ENCODE measurements around the gene BRIP1.

The BRIP1 gene

DNA sequence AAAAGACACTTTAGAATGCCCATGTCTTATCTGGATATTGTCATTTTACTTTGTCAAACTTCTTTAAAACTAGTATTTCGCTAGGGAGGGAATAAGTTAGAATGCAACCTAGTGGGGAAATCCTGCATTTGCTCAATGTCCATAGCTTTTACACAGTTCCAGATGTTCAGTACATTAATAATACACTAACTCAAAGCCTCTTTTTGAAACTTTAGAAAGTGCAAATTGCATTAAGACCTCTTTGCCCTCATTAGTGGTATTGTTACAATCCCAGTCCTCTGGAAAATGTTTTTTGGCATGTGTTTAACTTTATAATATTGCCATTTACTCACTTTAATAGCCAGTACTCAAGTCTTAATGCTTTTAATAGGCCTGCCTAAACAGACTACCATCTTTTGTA is 106.8 kb downstream of the BRIP1 start:
- Mint-ChIP-seq H3K4me1 (no peaks in the 10 kb centered on the region), H3K27ac (no peak overlapping the region), H3K27me3 (ENCODE audit: low read depth, poor library complexity) (no peaks in the 10 kb centered on the region), H3K36me3 (ENCODE audit: low read depth) (peaks cover 70% of the 10 kb centered on the region), H3K4me3 (no peak overlapping the region), H3K9me3 (peaks cover 10% of the 10 kb centered on the region)
- no peak for TF ChIP-seq CTCF (IDR thresholded peaks at IDR 0.05)
- no peak for DNase-seq

DNA sequence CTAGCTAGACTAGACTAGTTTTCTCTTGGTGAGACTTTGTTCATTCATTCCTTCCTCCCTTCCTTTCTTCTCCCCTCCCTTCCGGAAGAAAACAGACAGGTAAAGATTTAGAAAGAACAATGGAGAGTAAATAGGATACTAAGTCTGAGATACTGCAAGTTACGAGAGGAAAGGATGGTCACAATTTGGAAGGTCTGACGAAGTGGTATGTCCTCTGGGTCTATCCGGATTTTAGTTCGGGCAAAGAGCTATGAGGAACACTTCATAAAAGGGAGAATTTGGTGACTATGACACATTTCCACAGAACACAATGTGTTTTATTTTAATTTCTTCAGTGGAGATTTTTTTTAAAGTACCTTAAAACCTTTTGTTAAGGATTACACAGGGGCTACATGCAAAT is 107.7 kb downstream of the BRIP1 start:
- Mint-ChIP-seq H3K9me3 (peaks cover 4% of the 10 kb centered on the region), H3K27ac (no peak overlapping the region), H3K36me3 (ENCODE audit: low read depth) (peaks cover 68% of the 10 kb centered on the region)

GRCh38 chr17:61755078-61755477 is 108.2 kb downstream of the BRIP1 start:
- no peak overlapping the region for H3K4me3 Mint-ChIP-seq
- H3K4me1 Mint-ChIP-seq = no peaks in the 10 kb centered on the region
- H3K36me3 Mint-ChIP-seq (ENCODE audit: low read depth) = peaks cover 68% of the 10 kb centered on the region
- no peak overlapping the region for H3K27ac Mint-ChIP-seq
- peaks cover 8% of the 10 kb centered on the region for H3K9me3 Mint-ChIP-seq
- no peak for TF ChIP-seq CTCF (IDR thresholded peaks at IDR 0.05)
- no peak for DNase-seq
- H3K27me3 Mint-ChIP-seq (ENCODE audit: low read depth, poor library complexity) = no peaks in the 10 kb centered on the region

More for the DNA sequence above, 107.7 kb downstream of the BRIP1 start:
- no peak for TF ChIP-seq CTCF (IDR thresholded peaks at IDR 0.05)
- H3K4me1 Mint-ChIP-seq = no peaks in the 10 kb centered on the region
- H3K4me3 Mint-ChIP-seq = no peak overlapping the region
- H3K27me3 Mint-ChIP-seq (ENCODE audit: low read depth, poor library complexity) = no peaks in the 10 kb centered on the region
- no peak for DNase-seq

DNA sequence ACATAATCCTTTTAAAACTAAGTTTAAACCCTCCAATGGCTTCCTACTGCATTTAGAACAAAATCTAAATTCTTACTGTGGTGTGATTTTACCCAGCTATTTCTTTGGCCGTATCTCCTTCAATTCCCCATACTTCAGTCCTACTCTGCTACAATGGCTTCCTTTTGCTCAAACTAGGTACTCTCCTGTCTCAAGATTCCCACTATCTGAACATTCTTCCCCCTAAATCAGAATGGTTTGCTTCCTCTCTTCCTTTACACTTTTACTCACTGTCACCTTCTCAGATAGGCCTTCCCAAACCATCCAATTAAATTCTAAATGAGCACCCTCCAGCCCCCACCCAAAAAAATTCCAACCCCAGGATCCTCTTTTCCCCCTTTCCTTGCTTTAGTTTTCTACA is 109.2 kb downstream of the BRIP1 start:
- Mint-ChIP-seq H3K9me3 (peaks cover 14% of the 10 kb centered on the region), H3K36me3 (ENCODE audit: low read depth) (peaks cover 68% of the 10 kb centered on the region), H3K4me3 (no peak overlapping the region), H3K27ac (no peak overlapping the region), H3K4me1 (no peaks in the 10 kb centered on the region), H3K27me3 (ENCODE audit: low read depth, poor library complexity) (no peaks in the 10 kb centered on the region)
- no peak for TF ChIP-seq CTCF (IDR thresholded peaks at IDR 0.05)
- DNase-seq = no peak

DNA sequence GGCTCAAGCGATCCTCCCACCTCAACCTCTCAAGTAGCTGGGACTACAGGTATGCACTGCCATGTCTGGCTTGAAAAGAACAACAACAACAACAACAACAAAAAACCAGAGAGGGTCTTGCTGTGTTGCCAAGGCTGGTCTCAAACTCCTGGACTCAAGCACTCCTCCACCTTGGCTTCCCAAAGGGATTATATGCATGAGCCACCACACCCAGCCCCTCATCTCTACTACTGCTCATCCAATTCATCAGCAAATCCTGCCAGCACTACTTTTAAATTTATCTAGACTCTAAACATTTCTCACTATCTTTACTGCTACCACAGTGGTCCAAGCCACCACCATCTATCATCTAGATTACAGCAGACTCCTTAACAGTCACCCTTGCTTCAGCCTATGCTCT is 109.6 kb downstream of the BRIP1 start:
- no peak overlapping the region for H3K4me3 Mint-ChIP-seq
- H3K9me3 Mint-ChIP-seq = peaks cover 18% of the 10 kb centered on the region
- H3K4me1 Mint-ChIP-seq = no peaks in the 10 kb centered on the region
- no peaks in the 10 kb centered on the region for H3K27me3 Mint-ChIP-seq (ENCODE audit: low read depth, poor library complexity)
- H3K27ac Mint-ChIP-seq = no peak overlapping the region
- no peak for TF ChIP-seq CTCF (IDR thresholded peaks at IDR 0.05)
- DNase-seq = no peak
- peaks cover 68% of the 10 kb centered on the region for H3K36me3 Mint-ChIP-seq (ENCODE audit: low read depth)

DNA sequence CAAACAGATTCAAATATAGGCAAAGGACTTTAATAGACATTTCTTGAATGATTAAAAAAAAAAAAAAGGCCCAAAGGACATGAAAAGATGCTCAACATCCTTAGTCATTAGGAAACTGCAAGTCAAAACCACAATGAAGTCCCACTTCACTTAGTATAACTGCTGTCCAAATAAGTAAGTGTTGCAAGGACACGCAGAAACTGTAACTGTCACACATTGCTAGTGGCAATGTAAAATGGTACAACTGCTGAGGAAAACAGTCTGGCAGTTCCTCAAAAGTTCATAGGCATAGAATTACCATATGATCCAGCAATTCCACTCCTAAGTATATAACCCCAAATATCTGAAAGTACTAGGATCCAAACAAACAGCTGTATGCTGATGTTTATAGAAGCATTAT is 112.7 kb downstream of the BRIP1 start:
- H3K9me3 Mint-ChIP-seq = peaks cover 39% of the 10 kb centered on the region
- no peaks in the 10 kb centered on the region for H3K4me1 Mint-ChIP-seq
- no peaks in the 10 kb centered on the region for H3K27me3 Mint-ChIP-seq (ENCODE audit: low read depth, poor library complexity)
- H3K36me3 Mint-ChIP-seq (ENCODE audit: low read depth) = peaks cover 80% of the 10 kb centered on the region
- H3K27ac Mint-ChIP-seq = no peak overlapping the region
- no peak overlapping the region for H3K4me3 Mint-ChIP-seq
- DNase-seq = no peak
- TF ChIP-seq CTCF (IDR thresholded peaks at IDR 0.05) = no peak

All from nephron progenitor cell (in vitro differentiated cells).